IMR-90 (cell line): Measurements from ENCODE around the gene ZNF831. TPM values are rescaled to one million over a fixed set of nuclear protein-coding genes. Genes with fewer than 3 reads are reported as not detected.

ENCODE experiments used
- ATAC-seq: fragments of 200-7000 bp; cut with Tn5 transposase; 2 replicates; pipeline ENCODE4 v1.9.1; 2020; ENCODE audit warnings: low read depth, mild to moderate bottlenecking, moderate library complexity
- BruUV-seq: library from RNA; stranded (reverse); fragments of 400-500 nt; replicated peaks from 2 replicates; lab custom pipeline; 2021; lab: Mats Ljungman, UMichigan
- CTCF ChIA-PET: fragments of 300-600 bp; formaldehyde crosslinking; extraction: SDS; loops from one replicate; lab custom pipeline; 2021; ENCODE audit warnings: antibody characterized with exemption; lab: Yijun Ruan, JAX
- POLR2A ChIA-PET: fragments of 300-600 bp; sonication (Branson Sonifier 250); formaldehyde crosslinking; loops from one replicate; lab custom pipeline; 2022; ENCODE audit warnings: antibody characterized with exemption; ENCODE audit not compliant: unreplicated experiment; lab: Charles Lee
- DNase-seq: peaks from one replicate; pipeline ENCODE4 v3.0.0; 2013
- H2AFZ ChIP-seq: replicated peaks from 2 replicates; pipeline ENCODE3; 2013; ENCODE audit warnings: low read length, mild to moderate bottlenecking; ENCODE audit not compliant: poor library complexity
- H2AK5ac ChIP-seq: 2 replicates; pipeline ENCODE4 v1.6.1; 2013; ENCODE audit warnings: low read depth, low read length, inconsistent platforms
- H2AK9ac ChIP-seq: replicated peaks from 2 replicates; pipeline ENCODE3; 2013; ENCODE audit warnings: mild to moderate bottlenecking, low read depth, low read length, moderate library complexity; ENCODE audit not compliant: poor library complexity
- H2BK120ac ChIP-seq: 2 replicates; pipeline ENCODE4 v1.6.1; 2013; ENCODE audit warnings: low read depth, low read length, inconsistent platforms
- H2BK15ac ChIP-seq: 3 replicates; pipeline ENCODE4 v1.6.1; 2013; ENCODE audit warnings: low read depth, low read length, inconsistent platforms
- H2BK20ac ChIP-seq: 2 replicates; pipeline ENCODE4 v1.6.1; 2013; ENCODE audit warnings: low read depth, mild to moderate bottlenecking, inconsistent platforms, low read length, moderate library complexity
- H2BK5ac ChIP-seq: 2 replicates; pipeline ENCODE4 v1.6.1; 2013; ENCODE audit warnings: mild to moderate bottlenecking, low read depth, low read length, inconsistent platforms; ENCODE audit not compliant: poor library complexity, severe bottlenecking
- H3K14ac ChIP-seq: replicated peaks from 2 replicates; pipeline ENCODE4 v1.6.1; 2013; ENCODE audit warnings: low read depth, low read length, inconsistent platforms
- H3K18ac ChIP-seq: 2 replicates; pipeline ENCODE4 v1.6.1; 2013; ENCODE audit warnings: low read depth, low read length, control low read depth
- H3K23ac ChIP-seq: 2 replicates; pipeline ENCODE4 v1.6.1; 2013; ENCODE audit warnings: low read depth, low read length, inconsistent platforms
- H3K27ac ChIP-seq: 2 replicates; pipeline ENCODE4 v1.5.1; 2013; ENCODE audit warnings: mild to moderate bottlenecking, control low read depth, low read length; ENCODE audit not compliant: insufficient read depth
- H3K27me3 ChIP-seq: 2 replicates; pipeline ENCODE4 v1.6.1; 2013; ENCODE audit warnings: low read length; ENCODE audit not compliant: control insufficient read depth, insufficient read depth
- H3K36me3 ChIP-seq: 2 replicates; pipeline ENCODE4 v1.6.1; 2013; ENCODE audit warnings: low read length, mixed read lengths; ENCODE audit not compliant: control insufficient read depth, insufficient read depth
- H3K4ac ChIP-seq: 2 replicates; pipeline ENCODE4 v1.6.1; 2013; ENCODE audit warnings: low read depth, low read length, inconsistent platforms
- H3K4me1 ChIP-seq: 2 replicates; pipeline ENCODE4 v1.6.1; 2013; ENCODE audit warnings: low read length, mixed read lengths; ENCODE audit not compliant: control insufficient read depth, insufficient read depth
- H3K4me2 ChIP-seq: 2 replicates; pipeline ENCODE4 v1.6.1; 2013; ENCODE audit warnings: low read depth, mild to moderate bottlenecking, control low read depth, low read length, moderate library complexity
- H3K4me3 ChIP-seq: 2 replicates; pipeline ENCODE4 v1.5.1; 2013; ENCODE audit warnings: low read depth, mild to moderate bottlenecking, control low read depth, low read length, moderate library complexity; ENCODE audit not compliant: insufficient read depth
- H3K56ac ChIP-seq: 2 replicates; pipeline ENCODE4 v1.6.1; 2013; ENCODE audit warnings: low read length, inconsistent platforms; ENCODE audit not compliant: insufficient read depth; ENCODE audit errors: extremely low read depth
- H3K79me1 ChIP-seq, 2 experiments: 2 replicates each; pipeline ENCODE4 v1.6.1; 2013; ENCODE audit warnings: low read length in 2 of 2, inconsistent platforms in 1 of 2, low read depth in 1 of 2
- H3K9ac ChIP-seq: 2 replicates; pipeline ENCODE4 v1.6.1; 2013; ENCODE audit warnings: low read depth, low read length, control low read depth
- H3K9me1 ChIP-seq: 2 replicates; pipeline ENCODE4 v1.6.1; 2013; ENCODE audit warnings: low read length, inconsistent platforms; ENCODE audit not compliant: insufficient read depth
- H3K9me3 ChIP-seq: 2 replicates; pipeline ENCODE4 v1.6.1; 2013; ENCODE audit warnings: low read length; ENCODE audit not compliant: control insufficient read depth, insufficient read depth
- H4K20me1 ChIP-seq: 2 replicates; pipeline ENCODE4 v1.6.1; 2013; ENCODE audit warnings: low read length, inconsistent platforms; ENCODE audit not compliant: insufficient read depth
- H4K5ac ChIP-seq: 2 replicates; pipeline ENCODE4 v1.6.1; 2013; ENCODE audit warnings: mild to moderate bottlenecking, low read depth, low read length, control low read depth
- H4K8ac ChIP-seq, 2 experiments: 2 replicates each; pipeline ENCODE4 v1.6.1; 2013; ENCODE audit warnings: low read depth in 2 of 2, low read length in 2 of 2, control low read depth in 1 of 2, inconsistent platforms in 1 of 2
- H4K91ac ChIP-seq: 2 replicates; pipeline ENCODE4 v1.6.1; 2013; ENCODE audit warnings: low read depth, low read length, inconsistent platforms; ENCODE audit not compliant: insufficient read depth
- BHLHE40 ChIP-seq: fragments of 150-350 bp; IDR thresholded peaks from 2 replicates; pipeline ENCODE4 v1.6.1; 2016; ENCODE audit warnings: mild to moderate bottlenecking, low read depth, low read length
- CEBPB ChIP-seq: IDR thresholded peaks from 2 replicates; pipeline ENCODE4 v1.6.1; 2012; ENCODE audit warnings: low read depth, low read length, improper control_type of control experiment
- CHD1 ChIP-seq: IDR thresholded peaks from 2 replicates; pipeline ENCODE4 v1.6.1; 2012; ENCODE audit warnings: low read depth, low read length, improper control_type of control experiment
- FOS ChIP-seq: fragments of 150-350 bp; IDR thresholded peaks from 2 replicates; pipeline ENCODE4 v1.6.1; 2016; ENCODE audit warnings: low read depth, low read length
- MAFK ChIP-seq: IDR thresholded peaks from 2 replicates; pipeline ENCODE4 v1.6.1; 2012; ENCODE audit warnings: low read depth, low read length, improper control_type of control experiment
- MAZ ChIP-seq: IDR thresholded peaks from 2 replicates; pipeline ENCODE4 v1.6.1; 2012; ENCODE audit warnings: low read depth, mild to moderate bottlenecking, low read length, improper control_type of control experiment, moderate library complexity, borderline replicate concordance
- MXI1 ChIP-seq: IDR thresholded peaks from 2 replicates; pipeline ENCODE4 v1.6.1; 2012; ENCODE audit warnings: low read depth, mild to moderate bottlenecking, low read length, moderate library complexity, borderline replicate concordance
- NFE2L2 ChIP-seq: fragments of 150-350 bp; IDR thresholded peaks from 2 replicates; pipeline ENCODE4 v1.6.1; 2016; ENCODE audit warnings: low read depth, mild to moderate bottlenecking, low read length
- RAD21 ChIP-seq: IDR thresholded peaks from 2 replicates; pipeline ENCODE4 v1.6.1; 2012; ENCODE audit warnings: low read length, improper control_type of control experiment
- RCOR1 ChIP-seq: IDR thresholded peaks from 2 replicates; pipeline ENCODE4 v1.6.1; 2012; ENCODE audit warnings: mild to moderate bottlenecking, low read length, improper control_type of control experiment; ENCODE audit not compliant: insufficient replicate concordance
- RFX5 ChIP-seq: IDR thresholded peaks from 2 replicates; pipeline ENCODE4 v1.8.0; 2012; ENCODE audit warnings: low read depth, mild to moderate bottlenecking, low read length, moderate library complexity
- SMC3 ChIP-seq: fragments of 150-350 bp; IDR thresholded peaks from 2 replicates; pipeline ENCODE4 v1.6.1; 2016; ENCODE audit warnings: low read depth, mild to moderate bottlenecking, antibody characterized with exemption, low read length, moderate library complexity
- WGBS, 2 experiments: methylation state at CpG; one replicate each; pipeline versions ENCODE4 v1.1.5 to v1.1.7; 2013; ENCODE audit warnings: missing lambda C conversion rate in 2 of 2; ENCODE audit not compliant: insufficient read length in 1 of 2; ENCODE audit errors: extremely low coverage in 2 of 2; 5-methylcytosine and 5-hydroxymethylcytosine counted together
- dilution Hi-C: fragments of 300-500 bp; cut with HindIII; formaldehyde crosslinking; loops from one replicate; pipeline ENCODE4 v1.14.3; 2018; ENCODE audit warnings: low sequenced_read_pairs; ENCODE audit not compliant: unreplicated experiment
- in situ Hi-C: fragments of 300-500 bp; cut with MboI; formaldehyde crosslinking; loops from 3 replicates; pipeline ENCODE4 v1.14.3; 2019; ENCODE audit warnings: low sequenced_read_pairs, inconsistent platforms, mixed read lengths
- intact Hi-C: fragments of 100-400 bp; cut with micrococcal nuclease; formaldehyde crosslinking; loops from 2 replicates; pipeline ENCODE4 v1.10.0; 2022
- polyA plus RNA-seq, 3 experiments: library from polyadenylated mRNA; depleted of rRNA; stranded (reverse); fragments of >200 nt; gene quantifications; 2 replicates each; pipeline ENCODE4 v1.2.3, GENCODE V29; 2012; ENCODE audit warnings: low replicate concordance in 1 of 3
- total RNA-seq: library from RNA; depleted of rRNA; stranded (reverse); fragments of >200 nt; gene quantifications from 2 replicates; pipeline ENCODE4 v1.2.3, GENCODE V29; 2012
- TF ChIP-seq, protein P1 (sequence below): conservative IDR thresholded peaks from 2 replicates; pipeline ENCODE4 v1.5.1; 2012; ENCODE audit warnings: mild to moderate bottlenecking, low read depth, low read length, improper control_type of control experiment
- TF ChIP-seq, protein P2 (sequence below): fragments of 150-350 bp; IDR thresholded peaks from 2 replicates; pipeline ENCODE4 v1.6.1; 2016; ENCODE audit warnings: low read depth, mild to moderate bottlenecking, low read length, moderate library complexity, borderline replicate concordance

Gene ZNF831
- total and polyA plus RNA-seq, 2 of the 4 experiments (the other 2 are of a cell fraction), result not detected

DNA sequence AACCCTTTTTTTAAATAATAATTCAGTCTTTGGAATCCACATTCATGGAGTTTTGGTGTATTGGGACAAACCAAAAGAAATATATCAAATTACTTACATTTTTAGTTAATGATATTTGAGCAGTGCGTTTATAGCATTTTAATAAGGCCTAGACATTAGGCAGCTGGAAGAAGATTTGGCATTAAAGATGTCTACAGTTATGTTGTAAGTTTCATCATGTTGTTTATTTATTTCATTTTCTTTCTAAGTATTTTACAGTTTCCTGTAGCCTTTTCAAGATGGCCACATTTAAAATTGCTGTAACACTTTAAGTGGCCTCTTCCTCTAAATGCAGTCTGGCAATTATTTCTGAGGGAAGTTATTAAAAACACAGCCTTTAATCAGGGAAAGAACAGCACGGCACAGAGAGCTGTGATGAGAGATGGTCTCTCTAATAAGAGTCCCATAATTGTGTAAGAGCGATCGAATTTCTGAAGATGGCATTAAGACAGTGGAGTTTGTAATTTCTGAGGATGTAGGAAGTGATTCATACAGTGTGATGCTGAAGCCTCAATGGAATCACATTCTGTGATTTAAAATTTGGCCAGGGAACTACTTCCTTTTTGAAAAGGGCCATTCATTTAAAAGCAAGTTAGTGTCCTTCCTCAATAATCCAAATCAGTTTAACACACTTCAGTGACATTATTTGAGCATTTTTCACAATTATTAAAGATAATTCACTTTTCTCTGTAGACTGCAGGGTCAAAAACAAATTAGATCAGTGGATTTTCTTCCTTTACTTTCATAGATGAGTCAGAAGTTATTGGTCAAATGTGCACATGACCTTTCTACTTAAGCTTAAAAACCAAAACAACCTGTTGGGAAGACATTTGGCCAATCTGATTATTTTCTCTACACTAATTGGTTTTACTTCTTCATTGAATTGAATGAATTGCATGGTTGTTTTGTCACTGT is 84.4 kb downstream of the ZNF831 start:
- Histone ChIP-seq H3K9me1 (no peaks in the 10 kb centered on the region), H4K91ac (no peak overlapping the region), H3K4me3 (no peak overlapping the region), H3K27me3 (no peaks in the 10 kb centered on the region; the same call in 1 of the 2 replicates), H2BK5ac (no peak overlapping the region), H3K4me2 (no peak overlapping the region), H2AFZ (no peak overlapping the region), H3K4me1 (no peaks in the 10 kb centered on the region), H3K27ac (no peak overlapping the region), H2BK20ac (no peak overlapping the region), H3K4ac (no peak overlapping the region), H3K56ac (no peak overlapping the region), H3K9ac (no peak overlapping the region), H3K14ac (no peak overlapping the region), H4K5ac (no peak overlapping the region), H4K8ac (no peak overlapping the region), H3K23ac (no peak overlapping the region), H3K36me3 (no peaks in the 10 kb centered on the region), H3K79me1 (no peaks in the 10 kb centered on the region), H4K20me1 (no peaks in the 10 kb centered on the region), H2BK15ac (no peak overlapping the region), H2AK5ac (no peak overlapping the region), H2AK9ac (no peak overlapping the region), H3K9me3 (no peaks in the 10 kb centered on the region), H2BK120ac (no peak overlapping the region), H3K18ac (no peak overlapping the region)
- intact Hi-C loops (no loop called here), dilution Hi-C loops (no loop called here), in situ Hi-C loops (no loop called here)
- TF ChIP-seq BHLHE40 (no peak), MXI1 (no peak), RCOR1 (no peak), RFX5 (no peak), MAZ (no peak), FOS (no peak), SMC3 (no peak), CEBPB (no peak), RAD21 (no peak), NFE2L2 (no peak), CHD1 (no peak), MAFK (no peak)
- TF ChIP-seq, protein P1, sequence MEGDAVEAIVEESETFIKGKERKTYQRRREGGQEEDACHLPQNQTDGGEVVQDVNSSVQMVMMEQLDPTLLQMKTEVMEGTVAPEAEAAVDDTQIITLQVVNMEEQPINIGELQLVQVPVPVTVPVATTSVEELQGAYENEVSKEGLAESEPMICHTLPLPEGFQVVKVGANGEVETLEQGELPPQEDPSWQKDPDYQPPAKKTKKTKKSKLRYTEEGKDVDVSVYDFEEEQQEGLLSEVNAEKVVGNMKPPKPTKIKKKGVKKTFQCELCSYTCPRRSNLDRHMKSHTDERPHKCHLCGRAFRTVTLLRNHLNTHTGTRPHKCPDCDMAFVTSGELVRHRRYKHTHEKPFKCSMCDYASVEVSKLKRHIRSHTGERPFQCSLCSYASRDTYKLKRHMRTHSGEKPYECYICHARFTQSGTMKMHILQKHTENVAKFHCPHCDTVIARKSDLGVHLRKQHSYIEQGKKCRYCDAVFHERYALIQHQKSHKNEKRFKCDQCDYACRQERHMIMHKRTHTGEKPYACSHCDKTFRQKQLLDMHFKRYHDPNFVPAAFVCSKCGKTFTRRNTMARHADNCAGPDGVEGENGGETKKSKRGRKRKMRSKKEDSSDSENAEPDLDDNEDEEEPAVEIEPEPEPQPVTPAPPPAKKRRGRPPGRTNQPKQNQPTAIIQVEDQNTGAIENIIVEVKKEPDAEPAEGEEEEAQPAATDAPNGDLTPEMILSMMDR, result no peak
- TF ChIP-seq, protein P2, sequence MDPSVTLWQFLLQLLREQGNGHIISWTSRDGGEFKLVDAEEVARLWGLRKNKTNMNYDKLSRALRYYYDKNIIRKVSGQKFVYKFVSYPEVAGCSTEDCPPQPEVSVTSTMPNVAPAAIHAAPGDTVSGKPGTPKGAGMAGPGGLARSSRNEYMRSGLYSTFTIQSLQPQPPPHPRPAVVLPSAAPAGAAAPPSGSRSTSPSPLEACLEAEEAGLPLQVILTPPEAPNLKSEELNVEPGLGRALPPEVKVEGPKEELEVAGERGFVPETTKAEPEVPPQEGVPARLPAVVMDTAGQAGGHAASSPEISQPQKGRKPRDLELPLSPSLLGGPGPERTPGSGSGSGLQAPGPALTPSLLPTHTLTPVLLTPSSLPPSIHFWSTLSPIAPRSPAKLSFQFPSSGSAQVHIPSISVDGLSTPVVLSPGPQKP, result no peak
- WGBS, 2 experiments, result 14% methylated on average over 1 of the region's 4 CpGs; no CpG with 5 or more reads in 1 of the 2 experiments
- POLR2A ChIA-PET, result no interaction called here
- CTCF ChIA-PET, result interaction anchor here (1.3 kb wide), 1 partner anchor 26 kb away, joined by 4 read pairs; no protein-coding TSS in a partner anchor
- BruUV-seq, result no TSS peak
- ATAC-seq, result no peak
- DNase-seq, result no peak
